ENCODE data around the gene C10orf95.

Gene C10orf95

DNA sequence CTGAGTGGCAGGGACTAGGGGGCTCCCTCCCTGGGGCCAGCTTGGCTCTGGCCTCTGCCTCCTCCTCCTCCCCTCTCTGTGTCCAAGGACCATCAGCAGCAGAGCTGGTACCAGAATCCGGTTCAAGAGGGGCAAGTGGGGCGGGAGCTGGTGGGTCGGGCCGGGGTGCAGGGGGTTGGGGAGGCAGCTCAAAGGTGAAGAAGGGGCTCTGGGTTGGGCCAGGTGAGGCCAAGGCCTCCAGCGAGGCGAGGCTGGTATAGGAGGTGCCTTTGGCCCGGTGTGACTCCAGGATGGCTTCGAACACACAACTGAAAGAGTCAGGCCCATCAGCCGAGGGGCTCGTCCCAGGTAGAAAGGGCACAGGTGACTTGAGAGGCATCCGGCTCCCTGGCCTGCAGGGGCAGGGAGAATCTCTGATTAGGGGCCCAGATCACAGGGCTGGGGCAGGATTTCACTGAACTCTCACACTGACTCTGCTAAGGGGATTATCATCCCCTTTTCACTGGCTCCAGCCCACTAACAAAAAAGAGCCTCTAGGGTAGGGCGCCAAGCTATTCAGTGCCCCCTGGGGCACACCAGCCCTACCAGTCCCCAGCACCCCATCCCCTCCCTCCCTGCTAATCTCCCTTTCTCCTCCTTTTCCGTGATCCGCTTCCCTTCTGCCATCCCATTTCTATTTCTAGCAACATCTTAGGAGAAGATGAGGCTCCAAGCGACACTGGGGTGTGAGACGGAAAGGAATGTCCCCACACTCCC lies 37.4 kb downstream of the C10orf95 start:
- DNase-seq = no peak

- peak; percentile 63 for DNase-seq
Observed at GRCh38 chr10:102413053-102413705, 38.2 kb downstream of the C10orf95 start.

- DNase-seq = no peak
Observed at GRCh38 chr10:102412293-102412692, 39.0 kb downstream of the C10orf95 start.

GRCh38 chr10:102411341-102412255 lies 39.7 kb downstream of the C10orf95 start:
- no peak for DNase-seq

GRCh38 chr10:102410429-102411073 lies 40.8 kb downstream of the C10orf95 start:
- no peak for DNase-seq

DNA sequence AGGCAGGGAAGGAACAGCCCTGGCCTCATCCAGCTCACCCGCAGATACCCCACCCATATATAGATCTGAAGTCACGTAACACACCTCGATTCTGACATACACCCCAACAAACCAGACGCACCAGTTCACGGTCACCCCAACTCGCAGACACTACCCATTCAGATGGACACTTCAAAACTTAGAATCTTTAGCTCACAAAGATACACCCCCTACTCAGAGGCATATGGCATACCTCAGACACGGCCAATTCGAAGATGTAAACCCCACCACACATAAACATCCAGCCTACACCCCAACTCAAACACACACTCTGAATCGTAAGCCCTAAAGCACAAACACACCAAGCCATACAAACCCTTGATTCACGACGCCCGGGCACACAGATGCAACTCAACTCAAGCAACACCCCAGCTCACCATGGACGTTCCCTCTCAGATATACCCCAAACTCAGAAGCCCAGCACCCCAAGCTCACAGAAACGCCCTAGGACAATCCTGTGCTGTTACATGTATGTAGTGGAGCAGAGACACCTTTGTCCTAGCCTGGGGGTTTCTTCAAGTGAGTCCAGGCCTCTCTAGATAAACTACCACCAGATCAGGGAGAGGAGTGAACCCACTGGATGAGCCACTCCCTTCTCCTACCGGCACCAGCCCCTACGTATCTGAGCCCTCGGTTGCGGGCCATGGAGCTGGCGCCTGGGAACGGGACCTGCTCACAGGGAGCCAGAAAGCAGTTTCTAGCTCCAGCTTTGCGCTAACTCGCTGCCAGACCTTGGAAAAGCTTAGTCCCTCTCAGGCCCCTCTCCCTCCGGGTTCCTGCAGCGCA lies 41.5 kb downstream of the C10orf95 start:
- DNase-seq = no peak

DNA sequence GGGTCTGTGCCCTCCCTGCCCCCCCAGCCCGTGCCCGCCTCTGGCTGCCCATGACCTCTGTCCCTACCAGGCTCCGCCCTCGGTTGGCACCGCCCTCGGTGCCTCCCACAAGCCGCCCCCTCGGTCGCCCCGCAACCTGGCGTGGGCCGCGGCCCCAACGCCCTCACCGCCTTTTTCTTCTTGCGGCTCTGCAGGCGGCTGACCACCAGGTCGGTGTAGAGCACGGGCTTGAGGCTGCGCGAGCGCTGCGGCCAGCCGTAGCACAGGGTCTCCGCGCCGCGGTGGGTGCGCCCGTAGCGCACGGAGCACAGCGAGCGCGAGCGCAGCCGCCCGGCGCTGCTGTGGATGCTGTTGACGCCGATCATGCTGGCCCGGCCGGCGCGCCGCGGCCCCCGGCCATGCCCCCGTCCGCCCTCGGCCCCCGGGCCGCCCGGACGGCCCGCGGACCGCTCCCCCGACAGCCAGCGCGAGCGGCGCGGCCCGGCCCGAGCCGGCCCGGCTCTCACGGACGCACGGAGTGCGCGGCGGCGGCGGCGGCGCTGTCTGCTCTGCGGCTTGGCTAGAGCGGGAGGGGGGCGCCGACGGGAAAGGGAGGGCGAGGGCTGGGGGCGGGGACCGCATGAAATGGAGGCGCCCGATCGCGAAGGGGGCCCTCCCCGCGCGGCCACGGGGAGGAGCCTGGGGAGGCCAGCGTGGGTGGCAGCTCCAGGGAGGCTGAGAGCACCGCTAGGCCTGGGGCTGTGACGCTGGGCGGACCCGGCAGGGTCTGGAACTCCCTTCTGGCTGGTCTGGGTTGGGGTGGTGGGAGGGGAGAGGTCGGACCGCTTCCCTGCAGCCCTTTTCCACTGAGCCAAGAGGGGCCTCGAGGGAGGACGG lies 42.4 kb downstream of the C10orf95 start:
- DNase-seq = no peak

GRCh38 chr10:102408131-102408727 lies 43.1 kb downstream of the C10orf95 start:
- no peak for DNase-seq

DNA sequence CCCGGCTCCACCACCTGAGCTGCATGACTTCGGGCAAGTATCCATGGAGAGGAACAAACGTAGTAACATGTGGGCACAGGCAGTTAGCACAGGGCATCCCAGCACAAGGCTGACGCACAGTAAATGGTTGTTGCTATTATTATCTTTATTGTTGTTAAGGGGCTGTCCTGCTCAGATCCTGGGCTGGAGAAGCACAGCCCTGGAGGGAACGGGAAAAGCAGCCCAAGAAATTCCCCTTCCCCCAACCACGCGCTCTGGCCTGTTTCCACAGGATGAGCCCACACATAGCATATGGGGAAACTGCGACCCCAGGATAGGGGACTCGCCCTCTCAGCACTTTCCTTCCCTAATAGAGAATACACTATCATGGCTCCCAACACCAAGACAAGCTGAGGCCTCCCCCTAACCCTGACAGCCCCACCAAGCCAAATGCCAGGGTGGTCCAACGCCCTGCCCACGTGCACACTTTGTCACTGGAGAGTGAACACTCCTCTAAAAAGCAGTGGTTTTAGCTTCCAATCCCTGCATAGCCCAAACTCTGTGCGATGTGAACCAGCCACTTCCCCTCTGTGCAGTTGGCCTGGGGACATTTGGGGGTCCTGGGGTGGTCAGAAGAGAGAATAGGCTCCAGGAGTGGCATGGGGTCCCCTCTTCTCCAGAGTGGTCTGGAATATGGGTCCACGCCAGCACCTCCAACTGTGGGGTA lies 43.8 kb downstream of the C10orf95 start:
- no peak for DNase-seq

- no peak for DNase-seq
Observed at GRCh38 chr10:102406815-102407214, 44.5 kb downstream of the C10orf95 start.

DNA sequence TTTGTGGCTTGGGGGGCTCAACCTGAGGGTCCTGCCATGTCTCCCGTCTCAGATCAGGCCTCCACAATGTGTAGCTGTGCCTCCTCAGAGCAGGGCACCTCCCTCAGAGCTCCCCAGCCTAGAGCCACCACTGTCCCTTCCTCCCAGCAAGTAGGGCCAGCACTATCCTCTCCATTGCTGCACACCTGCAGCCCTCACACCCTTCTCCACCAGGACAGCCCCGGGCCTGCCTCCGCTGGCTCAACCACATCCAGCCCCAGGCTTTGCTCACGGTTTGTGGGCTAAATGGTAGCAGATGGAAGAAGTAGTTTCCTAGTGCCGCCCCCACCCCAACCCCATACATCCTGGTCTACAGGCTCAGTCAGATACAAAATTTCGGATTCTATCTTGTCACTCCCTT lies 45.7 kb downstream of the C10orf95 start:
- no peak for DNase-seq

DNA sequence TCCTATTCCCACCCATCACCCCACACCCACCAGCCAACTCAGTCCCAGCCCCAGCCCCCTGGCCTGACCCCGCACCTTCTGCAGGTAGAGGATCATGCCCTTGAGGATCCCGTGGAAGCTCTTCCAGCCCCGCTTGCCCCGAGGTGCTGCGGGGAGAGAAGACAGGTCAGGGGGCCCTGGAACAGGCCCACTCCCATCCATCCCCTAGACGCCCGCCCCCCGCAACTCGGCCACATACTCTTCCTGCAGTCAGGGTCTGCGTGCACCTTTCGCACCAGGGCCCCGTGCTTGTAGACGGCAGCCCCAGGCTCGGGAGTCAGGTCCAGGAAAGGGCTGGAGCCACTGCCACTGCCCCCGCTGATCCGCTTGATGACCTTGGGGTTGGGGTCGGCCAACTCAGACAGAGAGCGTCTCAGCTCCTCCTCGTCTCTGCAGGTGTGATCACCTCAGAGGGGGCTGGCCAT lies 46.2 kb downstream of the C10orf95 start:
- no peak for DNase-seq

GRCh38 chr10:102404361-102405107 lies 46.8 kb downstream of the C10orf95 start:
- no peak for DNase-seq

GRCh38 chr10:102403115-102403514 lies 48.2 kb downstream of the C10orf95 start:
- DNase-seq = no peak

- no peak for DNase-seq
Observed at GRCh38 chr10:102402512-102402896, 48.8 kb downstream of the C10orf95 start.

DNA sequence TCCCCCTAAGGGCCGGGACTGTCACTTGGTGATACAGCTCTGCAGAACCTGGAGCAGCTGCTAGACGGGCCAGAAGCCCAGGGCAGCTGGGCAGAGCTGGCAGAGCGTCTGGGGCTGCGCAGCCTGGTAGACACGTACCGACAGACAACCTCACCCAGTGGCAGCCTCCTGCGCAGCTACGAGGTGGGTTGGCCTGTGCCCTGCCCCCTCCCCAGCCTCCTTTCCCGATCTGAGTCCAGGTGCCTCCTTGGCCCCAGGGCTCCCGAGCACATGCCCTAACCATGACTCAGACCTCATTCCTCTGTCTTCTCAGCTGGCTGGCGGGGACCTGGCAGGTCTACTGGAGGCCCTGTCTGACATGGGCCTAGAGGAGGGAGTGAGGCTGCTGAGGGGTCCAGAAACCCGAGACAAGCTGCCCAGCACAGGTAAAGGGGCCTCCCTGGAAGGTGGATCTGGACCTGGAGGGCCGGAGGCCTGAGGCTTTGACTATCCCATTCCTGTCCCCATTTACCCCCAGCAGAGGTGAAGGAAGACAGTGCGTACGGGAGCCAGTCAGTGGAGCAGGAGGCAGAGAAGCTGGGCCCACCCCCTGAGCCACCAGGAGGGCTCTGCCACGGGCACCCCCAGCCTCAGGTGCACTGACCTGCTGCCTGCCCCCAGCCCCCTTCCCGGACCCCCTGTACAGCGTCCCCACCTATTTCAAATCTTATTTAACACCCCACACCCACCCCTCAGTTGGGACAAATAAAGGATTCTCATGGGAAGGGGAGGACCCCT lies 49.4 kb downstream of the C10orf95 start:
- DNase-seq = no peak

DNA sequence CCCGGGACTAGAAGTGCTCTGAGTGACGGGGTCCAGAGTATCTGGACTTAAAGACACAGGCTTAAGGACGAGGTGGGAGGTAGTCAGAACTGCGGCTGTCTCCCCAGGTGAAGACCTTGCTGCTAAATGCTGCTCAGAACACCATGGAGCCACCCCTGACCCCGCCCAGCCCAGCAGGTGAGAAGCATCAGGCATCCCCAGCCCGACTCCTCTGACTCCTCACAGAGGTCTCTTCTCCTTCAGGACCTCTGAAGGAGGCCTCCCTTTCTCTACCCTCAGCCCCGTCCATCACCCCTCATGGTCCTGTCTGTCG lies 50.0 kb downstream of the C10orf95 start:
- DNase-seq = no peak

GRCh38 chr10:102400598-102401341 lies 50.6 kb downstream of the C10orf95 start:
- no peak for DNase-seq

Data from NCI-H2029 (cell line).